IPS-18a (cell line): ENCODE measurements around the gene RAB39B.
"Not testable (repeated sequence)": the region's sequence is repeated elsewhere in the genome, so short reads cannot be mapped to it uniquely, and the experiment has no call there.

Source experiments
- H3K27ac ChIP-seq: one replicate; pipeline ENCODE4 v1.5.1; 2013; ENCODE audit warnings: low read length
- H3K27me3 ChIP-seq: one replicate; pipeline ENCODE4 v1.6.1; 2013; ENCODE audit warnings: mild to moderate bottlenecking, low read length; ENCODE audit not compliant: control insufficient read depth, insufficient read depth
- H3K36me3 ChIP-seq: one replicate; pipeline ENCODE4 v1.6.1; 2013; ENCODE audit warnings: low read depth, low read length; ENCODE audit not compliant: control insufficient read depth
- H3K4me1 ChIP-seq: one replicate; pipeline ENCODE4 v1.6.1; 2013; ENCODE audit warnings: low read depth, low read length; ENCODE audit not compliant: control insufficient read depth
- H3K4me3 ChIP-seq: one replicate; pipeline ENCODE4 v1.5.1; 2013; ENCODE audit warnings: low read length
- H3K9ac ChIP-seq: one replicate; pipeline ENCODE4 v1.6.1; 2013; ENCODE audit warnings: mild to moderate bottlenecking, low read length, moderate library complexity
- H3K9me3 ChIP-seq: one replicate; pipeline ENCODE4 v1.6.1; 2013; ENCODE audit warnings: low read depth, low read length; ENCODE audit not compliant: control insufficient read depth

RAB39B gene

GRCh38 chrX:155246748-155247147 lies 17.5 kb downstream of the RAB39B start:
- peaks cover 2% of the 10 kb centered on the region for H3K4me1 ChIP-seq

GRCh38 chrX:155242300-155242699 lies 22.0 kb downstream of the RAB39B start:
- H3K9ac ChIP-seq = no peak overlapping the region
- H3K27ac ChIP-seq = no peak overlapping the region
- peaks cover 10% of the 10 kb centered on the region for H3K9me3 ChIP-seq
- H3K4me3 ChIP-seq = no peak overlapping the region
- H3K4me1 ChIP-seq = no peaks in the 10 kb centered on the region
- H3K36me3 ChIP-seq = peaks cover 13% of the 10 kb centered on the region
- H3K27me3 ChIP-seq = no peaks in the 10 kb centered on the region

More at GRCh38 chrX:155246748-155247147, 17.5 kb downstream of the RAB39B start:
- Histone ChIP-seq H3K9me3 (peaks cover 3% of the 10 kb centered on the region), H3K27ac (no peak overlapping the region), H3K9ac (no peak overlapping the region), H3K4me3 (no peak overlapping the region), H3K27me3 (no peaks in the 10 kb centered on the region), H3K36me3 (no peaks in the 10 kb centered on the region)

- no peak overlapping the region for H3K9ac ChIP-seq
- peaks cover 18% of the 10 kb centered on the region for H3K9me3 ChIP-seq
- no peaks in the 10 kb centered on the region for H3K27me3 ChIP-seq
- H3K4me3 ChIP-seq = no peak overlapping the region
- peaks cover 25% of the 10 kb centered on the region for H3K36me3 ChIP-seq
- no peaks in the 10 kb centered on the region for H3K4me1 ChIP-seq
- H3K27ac ChIP-seq = no peak overlapping the region
Observed at GRCh38 chrX:155237719-155238118, 26.6 kb downstream of the RAB39B start.

GRCh38 chrX:155235891-155236290 lies 28.4 kb downstream of the RAB39B start:
- Histone ChIP-seq H3K27me3 (no peaks in the 10 kb centered on the region), H3K4me3 (no peak overlapping the region), H3K36me3 (peaks cover 25% of the 10 kb centered on the region), H3K4me1 (no peaks in the 10 kb centered on the region), H3K9me3 (peaks cover 15% of the 10 kb centered on the region), H3K27ac (no peak overlapping the region), H3K9ac (no peak overlapping the region)

- Histone ChIP-seq H3K27ac (no peak overlapping the region), H3K27me3 (no peaks in the 10 kb centered on the region), H3K4me1 (no peaks in the 10 kb centered on the region), H3K9ac (no peak overlapping the region), H3K9me3 (peaks cover 28% of the 10 kb centered on the region), H3K36me3 (peaks cover 27% of the 10 kb centered on the region), H3K4me3 (no peak overlapping the region)
Observed at GRCh38 chrX:155231163-155231562, 33.1 kb downstream of the RAB39B start.

GRCh38 chrX:155225774-155226173 lies 38.5 kb downstream of the RAB39B start:
- no peaks in the 10 kb centered on the region for H3K4me1 ChIP-seq
- no peak overlapping the region for H3K27ac ChIP-seq
- no peak overlapping the region for H3K4me3 ChIP-seq
- peaks cover 22% of the 10 kb centered on the region for H3K9me3 ChIP-seq
- no peak overlapping the region for H3K9ac ChIP-seq
- no peaks in the 10 kb centered on the region for H3K27me3 ChIP-seq
- peaks cover 30% of the 10 kb centered on the region for H3K36me3 ChIP-seq

- H3K27me3 ChIP-seq, H3K27ac ChIP-seq, H3K9ac ChIP-seq, H3K4me1 ChIP-seq, H3K4me3 ChIP-seq: not testable (repeated sequence)
- Histone ChIP-seq H3K36me3 (peaks cover 24% of the 10 kb centered on the region), H3K9me3 (peaks cover 21% of the 10 kb centered on the region)
Observed at GRCh38 chrX:155223746-155224145, 40.5 kb downstream of the RAB39B start.

GRCh38 chrX:155221351-155221750 lies 42.9 kb downstream of the RAB39B start:
- Histone ChIP-seq H3K9me3 (peaks cover 7% of the 10 kb centered on the region), H3K27me3 (no peaks in the 10 kb centered on the region), H3K4me3 (no peak overlapping the region), H3K9ac (no peak overlapping the region), H3K4me1 (no peaks in the 10 kb centered on the region), H3K27ac (no peak overlapping the region), H3K36me3 (peaks cover 7% of the 10 kb centered on the region)

- Histone ChIP-seq H3K36me3 (peaks cover 3% of the 10 kb centered on the region), H3K4me3 (no peak overlapping the region), H3K9ac (no peak overlapping the region), H3K4me1 (peaks cover 4% of the 10 kb centered on the region), H3K27me3 (no peaks in the 10 kb centered on the region), H3K9me3 (peaks cover 17% of the 10 kb centered on the region), H3K27ac (no peak overlapping the region)
Observed at GRCh38 chrX:155218777-155219176, 45.5 kb downstream of the RAB39B start.

GRCh38 chrX:155216940-155217440 lies 47.3 kb downstream of the RAB39B start:
- H3K27me3 ChIP-seq = no peaks in the 10 kb centered on the region
- peaks cover 3% of the 10 kb centered on the region for H3K36me3 ChIP-seq
- H3K9ac ChIP-seq = peak overlapping the region; percentile 84
- peaks cover 19% of the 10 kb centered on the region for H3K9me3 ChIP-seq
- H3K27ac ChIP-seq = peak overlapping the region; percentile 53
- H3K4me1 ChIP-seq = peaks cover 4% of the 10 kb centered on the region
- H3K4me3 ChIP-seq = peak overlapping the region; percentile 91

GRCh38 chrX:155216179-155216939 lies 47.9 kb downstream of the RAB39B start, which contains the start of gene VBP1:
VBP1 (plus strand) TSS chrX:155216460; CDS start chrX:155216483, 23 bp downstream.
- Histone ChIP-seq H3K4me1 (peaks cover 4% of the 10 kb centered on the region), H3K4me3 (peak within 1 kb of the TSS; percentile 91), H3K9me3 (peaks cover 21% of the 10 kb centered on the region), H3K27me3 (no peaks in the 10 kb centered on the region), H3K36me3 (no peaks in the 10 kb centered on the region), H3K27ac (peak within 1 kb of the TSS; percentile 53), H3K9ac (peak within 1 kb of the TSS; percentile 84)
